Left lung (tissue), 10 donors: ENCODE data around the gene CDH4. TPM values are rescaled to one million over a fixed set of nuclear protein-coding genes. Genes with fewer than 3 reads are reported as not detected.

Experiments used
- ATAC-seq: fragments of 200-7000 bp; cut with Tn5 transposase; one replicate; pipeline ENCODE4 v1.9.1; 2020; ENCODE audit warnings: moderate library complexity
- DNase-seq, 4 donors: peaks; one replicate each; pipeline ENCODE4 v3.0.0-alpha.2; 2013 to 2020
- H3K27ac ChIP-seq, 2 donors: fragments of 200-600 bp; sonication (generic) in 1 of 2; one replicate each; pipeline versions ENCODE4 v1.5.0 to v1.8.0; 2020 to 2021
- H3K27me3 ChIP-seq, 2 donors: fragments of 200-600 bp; sonication (generic) in 1 of 2; one replicate each; pipeline versions ENCODE4 v1.5.0 to v1.8.0; 2020 to 2021
- H3K36me3 ChIP-seq, 2 donors: fragments of 200-600 bp; sonication (generic) in 1 of 2; one replicate each; pipeline versions ENCODE4 v1.5.0 to v1.8.0; 2020 to 2021
- H3K4me1 ChIP-seq, 2 donors: fragments of 200-600 bp; one replicate each; pipeline ENCODE4 v1.8.0; 2021
- H3K4me3 ChIP-seq, 2 donors: fragments of 200-600 bp; sonication (generic) in 1 of 2; one replicate each; pipeline versions ENCODE4 v1.5.0 to v1.8.0; 2020 to 2021; ENCODE audit warnings: mild to moderate bottlenecking in 1 of 2
- H3K9me3 ChIP-seq, 2 donors: fragments of 200-600 bp; sonication (generic) in 1 of 2; one replicate each; pipeline versions ENCODE4 v1.5.0 to v1.8.0; 2020 to 2021
- CTCF ChIP-seq, 2 donors: fragments of 200-600 bp; sonication (generic) in 1 of 2; IDR thresholded peaks; one replicate each; pipeline versions ENCODE4 v1.5.0 to v1.8.0; 2021; ENCODE audit warnings: antibody characterized with exemption in 2 of 2
- intact Hi-C, 2 donors: fragments of 100-400 bp; cut with DNase I; formaldehyde crosslinking; loops; one replicate each; pipeline versions ENCODE4 v1.11.2 to v1.14.2; 2022
- polyA plus RNA-seq, 6 donors: library from polyadenylated mRNA; unstranded; fragments of 120-200 nt; gene quantifications; one replicate each; pipeline ENCODE4 v1.2.1, GENCODE V29; 2013; ENCODE audit not compliant: insufficient read length in 6 of 6
- total RNA-seq, 2 donors: library from RNA; stranded (reverse); fragmentation: NEBNext Ultra II Directional; extraction: Animal tissue kit (Norgen Biotek cat#: 25700); gene quantifications; one replicate each; pipeline ENCODE4 v1.2.1, GENCODE V29; 2021
- donor health status: DM: no; HTN: yes; CAD: no.
- donor health status: DM: no; HTN: no; CAD: no.

Gene CDH4
- total and polyA plus RNA-seq, 8 donors, result 0.24 to 10.8 (median 5.1) TPM

GRCh38 chr20:61513124-61514017 is 261.3 kb downstream of the CDH4 start:
- no peaks in the 10 kb centered on the region for H3K9me3 ChIP-seq
- H3K27me3 ChIP-seq, result peaks cover 0 to 47% of the 10 kb centered on the region in 2 donors
- no peak for TF ChIP-seq CTCF (IDR thresholded peaks at IDR 0.05)
- ATAC-seq, result no peak
- no peak overlapping the region for H3K4me3 ChIP-seq
- H3K4me1 ChIP-seq, result no peaks in the 10 kb centered on the region
- H3K36me3 ChIP-seq, result no peaks in the 10 kb centered on the region
- DNase-seq, result no peak
- intact Hi-C loops, result no loop called here
- H3K27ac ChIP-seq, result no peak overlapping the region

GRCh38 chr20:61514018-61514365 is 261.9 kb downstream of the CDH4 start:
- no peaks in the 10 kb centered on the region for H3K4me1 ChIP-seq
- DNase-seq (no peak), ATAC-seq (no peak)
- peaks cover 0 to 42% of the 10 kb centered on the region in 2 donors for H3K27me3 ChIP-seq
- intact Hi-C loops, result no loop called here
- no peak overlapping the region for H3K4me3 ChIP-seq
- no peak overlapping the region for H3K27ac ChIP-seq
- TF ChIP-seq CTCF (IDR thresholded peaks at IDR 0.05), result no peak
- peaks cover 0 to 2% of the 10 kb centered on the region in 2 donors for H3K9me3 ChIP-seq
- H3K36me3 ChIP-seq, result no peaks in the 10 kb centered on the region

- TF ChIP-seq CTCF (IDR thresholded peaks at IDR 0.05), result no peak
- DNase-seq (no peak), ATAC-seq (no peak)
Observed at GRCh38 chr20:61514396-61514795, 262.3 kb downstream of the CDH4 start.

GRCh38 chr20:61514805-61515505 is 262.9 kb downstream of the CDH4 start:
- Histone ChIP-seq H3K36me3 (no peaks in the 10 kb centered on the region), H3K4me1 (no peaks in the 10 kb centered on the region), H3K27me3 (peaks cover 0 to 42% of the 10 kb centered on the region in 2 donors), H3K9me3 (peaks cover 0 to 6% of the 10 kb centered on the region in 2 donors), H3K4me3 (no peak overlapping the region), H3K27ac (no peak overlapping the region)
- ATAC-seq, result no peak
- DNase-seq, result no peak
- TF ChIP-seq CTCF (IDR thresholded peaks at IDR 0.05), result no peak
- intact Hi-C loops, result no loop called here

More at GRCh38 chr20:61514396-61514795, 262.3 kb downstream of the CDH4 start:
- Histone ChIP-seq H3K36me3 (no peaks in the 10 kb centered on the region), H3K9me3 (peaks cover 0 to 3% of the 10 kb centered on the region in 2 donors), H3K4me1 (no peaks in the 10 kb centered on the region), H3K4me3 (no peak overlapping the region), H3K27me3 (peaks cover 0 to 42% of the 10 kb centered on the region in 2 donors), H3K27ac (no peak overlapping the region)
- intact Hi-C loops, result no loop called here

GRCh38 chr20:61515922-61516321 is 263.9 kb downstream of the CDH4 start:
- intact Hi-C loops, result no loop called here
- Histone ChIP-seq H3K27ac (no peak overlapping the region), H3K4me3 (no peak overlapping the region), H3K9me3 (peaks cover 0 to 6% of the 10 kb centered on the region in 2 donors), H3K27me3 (peaks cover 0 to 48% of the 10 kb centered on the region in 2 donors), H3K36me3 (no peaks in the 10 kb centered on the region), H3K4me1 (no peaks in the 10 kb centered on the region)
- DNase-seq (no peak), ATAC-seq (no peak)
- TF ChIP-seq CTCF (IDR thresholded peaks at IDR 0.05), result no peak
